IMR-90 (cell line): Measurements from ENCODE around the gene PTGES. TPM values are rescaled to one million over a fixed set of nuclear protein-coding genes. Genes with fewer than 3 reads are reported as not detected.

Experiments
- ATAC-seq: fragments of 200-7000 bp; cut with Tn5 transposase; 2 replicates; pipeline ENCODE4 v1.9.1; 2020; ENCODE audit warnings: low read depth, mild to moderate bottlenecking, moderate library complexity
- BruUV-seq: library from RNA; stranded (reverse); fragments of 400-500 nt; replicated peaks from 2 replicates; lab custom pipeline; 2021; lab: Mats Ljungman, UMichigan
- CTCF ChIA-PET: fragments of 300-600 bp; formaldehyde crosslinking; extraction: SDS; loops from one replicate; lab custom pipeline; 2021; ENCODE audit warnings: antibody characterized with exemption; lab: Yijun Ruan, JAX
- POLR2A ChIA-PET: fragments of 300-600 bp; sonication (Branson Sonifier 250); formaldehyde crosslinking; loops from one replicate; lab custom pipeline; 2022; ENCODE audit warnings: antibody characterized with exemption; ENCODE audit not compliant: unreplicated experiment; lab: Charles Lee
- DNase-seq: peaks from one replicate; pipeline ENCODE4 v3.0.0; 2013
- H2AFZ ChIP-seq: replicated peaks from 2 replicates; pipeline ENCODE3; 2013; ENCODE audit warnings: low read length, mild to moderate bottlenecking; ENCODE audit not compliant: poor library complexity
- H2AK5ac ChIP-seq: 2 replicates; pipeline ENCODE4 v1.6.1; 2013; ENCODE audit warnings: low read depth, low read length, inconsistent platforms
- H2AK9ac ChIP-seq: replicated peaks from 2 replicates; pipeline ENCODE3; 2013; ENCODE audit warnings: mild to moderate bottlenecking, low read depth, low read length, moderate library complexity; ENCODE audit not compliant: poor library complexity
- H2BK120ac ChIP-seq: 2 replicates; pipeline ENCODE4 v1.6.1; 2013; ENCODE audit warnings: low read depth, low read length, inconsistent platforms
- H2BK15ac ChIP-seq: 3 replicates; pipeline ENCODE4 v1.6.1; 2013; ENCODE audit warnings: low read depth, low read length, inconsistent platforms
- H2BK20ac ChIP-seq: 2 replicates; pipeline ENCODE4 v1.6.1; 2013; ENCODE audit warnings: low read depth, mild to moderate bottlenecking, inconsistent platforms, low read length, moderate library complexity
- H2BK5ac ChIP-seq: 2 replicates; pipeline ENCODE4 v1.6.1; 2013; ENCODE audit warnings: mild to moderate bottlenecking, low read depth, low read length, inconsistent platforms; ENCODE audit not compliant: poor library complexity, severe bottlenecking
- H3K14ac ChIP-seq: replicated peaks from 2 replicates; pipeline ENCODE4 v1.6.1; 2013; ENCODE audit warnings: low read depth, low read length, inconsistent platforms
- H3K18ac ChIP-seq: 2 replicates; pipeline ENCODE4 v1.6.1; 2013; ENCODE audit warnings: low read depth, low read length, control low read depth
- H3K23ac ChIP-seq: 2 replicates; pipeline ENCODE4 v1.6.1; 2013; ENCODE audit warnings: low read depth, low read length, inconsistent platforms
- H3K27ac ChIP-seq: 2 replicates; pipeline ENCODE4 v1.5.1; 2013; ENCODE audit warnings: mild to moderate bottlenecking, control low read depth, low read length; ENCODE audit not compliant: insufficient read depth
- H3K27me3 ChIP-seq: 2 replicates; pipeline ENCODE4 v1.6.1; 2013; ENCODE audit warnings: low read length; ENCODE audit not compliant: control insufficient read depth, insufficient read depth
- H3K36me3 ChIP-seq: 2 replicates; pipeline ENCODE4 v1.6.1; 2013; ENCODE audit warnings: low read length, mixed read lengths; ENCODE audit not compliant: control insufficient read depth, insufficient read depth
- H3K4ac ChIP-seq: 2 replicates; pipeline ENCODE4 v1.6.1; 2013; ENCODE audit warnings: low read depth, low read length, inconsistent platforms
- H3K4me1 ChIP-seq: 2 replicates; pipeline ENCODE4 v1.6.1; 2013; ENCODE audit warnings: low read length, mixed read lengths; ENCODE audit not compliant: control insufficient read depth, insufficient read depth
- H3K4me2 ChIP-seq: 2 replicates; pipeline ENCODE4 v1.6.1; 2013; ENCODE audit warnings: low read depth, mild to moderate bottlenecking, control low read depth, low read length, moderate library complexity
- H3K4me3 ChIP-seq: 2 replicates; pipeline ENCODE4 v1.5.1; 2013; ENCODE audit warnings: low read depth, mild to moderate bottlenecking, control low read depth, low read length, moderate library complexity; ENCODE audit not compliant: insufficient read depth
- H3K56ac ChIP-seq: 2 replicates; pipeline ENCODE4 v1.6.1; 2013; ENCODE audit warnings: low read length, inconsistent platforms; ENCODE audit not compliant: insufficient read depth; ENCODE audit errors: extremely low read depth
- H3K79me1 ChIP-seq, 2 experiments: 2 replicates each; pipeline ENCODE4 v1.6.1; 2013; ENCODE audit warnings: low read length in 2 of 2, inconsistent platforms in 1 of 2, low read depth in 1 of 2
- H3K9ac ChIP-seq: 2 replicates; pipeline ENCODE4 v1.6.1; 2013; ENCODE audit warnings: low read depth, low read length, control low read depth
- H3K9me1 ChIP-seq: 2 replicates; pipeline ENCODE4 v1.6.1; 2013; ENCODE audit warnings: low read length, inconsistent platforms; ENCODE audit not compliant: insufficient read depth
- H3K9me3 ChIP-seq: 2 replicates; pipeline ENCODE4 v1.6.1; 2013; ENCODE audit warnings: low read length; ENCODE audit not compliant: control insufficient read depth, insufficient read depth
- H4K20me1 ChIP-seq: 2 replicates; pipeline ENCODE4 v1.6.1; 2013; ENCODE audit warnings: low read length, inconsistent platforms; ENCODE audit not compliant: insufficient read depth
- H4K5ac ChIP-seq: 2 replicates; pipeline ENCODE4 v1.6.1; 2013; ENCODE audit warnings: mild to moderate bottlenecking, low read depth, low read length, control low read depth
- H4K8ac ChIP-seq, 2 experiments: 2 replicates each; pipeline ENCODE4 v1.6.1; 2013; ENCODE audit warnings: low read depth in 2 of 2, low read length in 2 of 2, control low read depth in 1 of 2, inconsistent platforms in 1 of 2
- H4K91ac ChIP-seq: 2 replicates; pipeline ENCODE4 v1.6.1; 2013; ENCODE audit warnings: low read depth, low read length, inconsistent platforms; ENCODE audit not compliant: insufficient read depth
- BHLHE40 ChIP-seq: fragments of 150-350 bp; IDR thresholded peaks from 2 replicates; pipeline ENCODE4 v1.6.1; 2016; ENCODE audit warnings: mild to moderate bottlenecking, low read depth, low read length
- CTCF ChIP-seq: conservative IDR thresholded peaks from 2 replicates; pipeline ENCODE4 v1.5.1; 2012; ENCODE audit warnings: mild to moderate bottlenecking, low read depth, low read length, improper control_type of control experiment
- MAZ ChIP-seq: IDR thresholded peaks from 2 replicates; pipeline ENCODE4 v1.6.1; 2012; ENCODE audit warnings: low read depth, mild to moderate bottlenecking, low read length, improper control_type of control experiment, moderate library complexity, borderline replicate concordance
- MXI1 ChIP-seq: IDR thresholded peaks from 2 replicates; pipeline ENCODE4 v1.6.1; 2012; ENCODE audit warnings: low read depth, mild to moderate bottlenecking, low read length, moderate library complexity, borderline replicate concordance
- POLR2A ChIP-seq: IDR thresholded peaks from 2 replicates; pipeline ENCODE4 v1.6.1; 2012; ENCODE audit warnings: mild to moderate bottlenecking, low read depth, low read length
- RAD21 ChIP-seq: IDR thresholded peaks from 2 replicates; pipeline ENCODE4 v1.6.1; 2012; ENCODE audit warnings: low read length, improper control_type of control experiment
- RCOR1 ChIP-seq: IDR thresholded peaks from 2 replicates; pipeline ENCODE4 v1.6.1; 2012; ENCODE audit warnings: mild to moderate bottlenecking, low read length, improper control_type of control experiment; ENCODE audit not compliant: insufficient replicate concordance
- SMC3 ChIP-seq: fragments of 150-350 bp; IDR thresholded peaks from 2 replicates; pipeline ENCODE4 v1.6.1; 2016; ENCODE audit warnings: low read depth, mild to moderate bottlenecking, antibody characterized with exemption, low read length, moderate library complexity
- WGBS, 2 experiments: methylation state at CpG; one replicate each; pipeline versions ENCODE4 v1.1.5 to v1.1.7; 2013; ENCODE audit warnings: missing lambda C conversion rate in 2 of 2; ENCODE audit not compliant: insufficient read length in 1 of 2; ENCODE audit errors: extremely low coverage in 2 of 2; 5-methylcytosine and 5-hydroxymethylcytosine counted together
- dilution Hi-C: fragments of 300-500 bp; cut with HindIII; formaldehyde crosslinking; loops from one replicate; pipeline ENCODE4 v1.14.3; 2018; ENCODE audit warnings: low sequenced_read_pairs; ENCODE audit not compliant: unreplicated experiment
- in situ Hi-C: fragments of 300-500 bp; cut with MboI; formaldehyde crosslinking; loops from 3 replicates; pipeline ENCODE4 v1.14.3; 2019; ENCODE audit warnings: low sequenced_read_pairs, inconsistent platforms, mixed read lengths
- intact Hi-C: fragments of 100-400 bp; cut with micrococcal nuclease; formaldehyde crosslinking; loops from 2 replicates; pipeline ENCODE4 v1.10.0; 2022
- polyA plus RNA-seq, 3 experiments: library from polyadenylated mRNA; depleted of rRNA; stranded (reverse); fragments of >200 nt; gene quantifications; 2 replicates each; pipeline ENCODE4 v1.2.3, GENCODE V29; 2012; ENCODE audit warnings: low replicate concordance in 1 of 3
- total RNA-seq: library from RNA; depleted of rRNA; stranded (reverse); fragments of >200 nt; gene quantifications from 2 replicates; pipeline ENCODE4 v1.2.3, GENCODE V29; 2012

The PTGES gene
- total and polyA plus RNA-seq, 2 of the 4 experiments (the other 2 are of a cell fraction) = 3.2 to 6.3 TPM

- Histone ChIP-seq H2BK120ac (no peak overlapping the region), H2BK15ac (0 out of 3 replicates have a peak overlapping the region, but pooled peaks have one; percentile 28), H4K8ac (no peak overlapping the region), H3K79me1 (no peaks in the 10 kb centered on the region), H3K36me3 (no peaks in the 10 kb centered on the region), H3K14ac (no peak overlapping the region), H3K4me3 (no peak overlapping the region), H3K27me3 (no peaks in the 10 kb centered on the region), H4K91ac (no peak overlapping the region), H3K27ac (no peak overlapping the region), H3K9me3 (no peaks in the 10 kb centered on the region), H3K4me1 (peaks cover 16% of the 10 kb centered on the region), H3K18ac (no peak overlapping the region), H4K5ac (no peak overlapping the region), H3K9ac (no peak overlapping the region), H3K56ac (no peak overlapping the region), H4K20me1 (no peaks in the 10 kb centered on the region), H2AK5ac (peak overlapping the region; percentile 68; the same call in 1 of the 2 replicates), H3K23ac (no peak overlapping the region), H3K4ac (no peak overlapping the region), H3K4me2 (no peak overlapping the region), H2BK20ac (no peak overlapping the region), H2AFZ (no peak overlapping the region), H3K9me1 (peaks cover 21% of the 10 kb centered on the region), H2AK9ac (no peak overlapping the region), H2BK5ac (no peak overlapping the region)
- dilution Hi-C loops (no loop called here), intact Hi-C loops (loop anchor here (5.0 kb wide), 1 partner anchor 644 kb away; no protein-coding TSS in a partner anchor), in situ Hi-C loops (loop anchor here (5.0 kb wide), 3 partner anchors 44 to 649 kb away; no protein-coding TSS in a partner anchor)
- no TSS peak for BruUV-seq
- WGBS, 2 experiments = 89% methylated on average over 3 of the region's 8 CpGs; no CpG with 5 or more reads in 1 of the 2 experiments
- CTCF ChIA-PET = interaction anchor here (0.6 to 4.2 kb wide), 3 partner anchors 43 to 151 kb away, joined by 3 to 14 read pairs (median 6); no protein-coding TSS in a partner anchor
- ATAC-seq = no peak
- no peak for DNase-seq
- POLR2A ChIA-PET = no interaction called here
- TF ChIP-seq RCOR1 (no peak), POLR2A (no peak), MXI1 (no peak), CTCF (no peak), BHLHE40 (no peak), MAZ (no peak), SMC3 (no peak), RAD21 (no peak)
Measured at GRCh38 chr9:129781131-129781530, 28.3 kb upstream of the PTGES start.
